Body of pancreas (tissue), 4 donors: Measurements from ENCODE around the gene SLC2A4. TPM values are rescaled to one million over a fixed set of nuclear protein-coding genes. Genes with fewer than 3 reads are reported as not detected.

Experiments
- ATAC-seq: fragments of 150-250 bp; one replicate; pipeline ENCODE4 v1.9.1; 2016
- DNase-seq, 4 donors: peaks; one replicate each; pipeline ENCODE4 v3.0.0-alpha.2; 2019
- H3K27ac ChIP-seq, 4 donors: fragments of 200-600 bp; sonication (generic); 1 replicate in 3 of 4; 2 replicates in 1 of 4; pipeline versions ENCODE4 v1.5.1 to v1.6.1; 2016 to 2019; ENCODE audit warnings: mild to moderate bottlenecking in 1 of 4, mixed read lengths in 1 of 4, moderate library complexity in 1 of 4
- H3K27me3 ChIP-seq, 2 donors: fragments of 200-600 bp; sonication (generic); one replicate each; pipeline ENCODE4 v1.6.0; 2016; ENCODE audit warnings: mild to moderate bottlenecking in 1 of 2
- H3K36me3 ChIP-seq, 2 donors: fragments of 200-600 bp; sonication (generic); replicated peaks in 1 of 2; 2 replicates each; pipeline ENCODE4 v1.5.1; 2016; ENCODE audit warnings: low read depth in 2 of 2; ENCODE audit not compliant: insufficient read depth in 1 of 2
- H3K4me1 ChIP-seq: fragments of 200-600 bp; sonication (generic); one replicate; pipeline ENCODE4 v1.6.0; 2016
- H3K4me3 ChIP-seq, 2 donors: fragments of 200-600 bp; sonication (generic); 1 replicate in 1 of 2; 2 replicates in 1 of 2; pipeline ENCODE4 v1.5.1; 2016 to 2019
- H3K9me3 ChIP-seq, 3 donors: fragments of 200-600 bp; sonication (generic); 1 replicate in 2 of 3; 2 replicates in 1 of 3; pipeline ENCODE4 v1.5.1; 2016
- POLR2A ChIP-seq, 3 donors: fragments of 450-650 bp; IDR thresholded peaks; one replicate each; pipeline ENCODE4 v1.6.1; 2016; ENCODE audit warnings: antibody characterized with exemption in 3 of 3, mild to moderate bottlenecking in 2 of 3
- whole genome bisulfite sequencing, 2 donors: methylation state at CpG; one replicate each; pipeline ENCODE4 v1.1.5; 2017; 5-methylcytosine and 5-hydroxymethylcytosine counted together
- intact Hi-C: fragments of 100-400 bp; cut with DNase I; formaldehyde crosslinking; loops from one replicate; pipeline ENCODE4 v1.15.1; 2023
- total RNA-seq, 2 donors: library from RNA; depleted of rRNA; stranded (reverse); fragments of >200 nt; gene quantifications; one replicate each; pipeline ENCODE4 v1.1.0, GENCODE V29; 2016
- TF ChIP-seq, protein P1 (sequence below), 7 experiments: fragments of 450-650 bp in 4 of 7; fragments of 200-600 bp in 3 of 7; sonication (generic) in 3 of 7; IDR thresholded peaks; one replicate each; pipeline ENCODE4 v1.5.1; 2016 to 2019; ENCODE audit warnings: antibody characterized with exemption in 7 of 7

The SLC2A4 gene
- total RNA-seq, 2 donors from 2014 or later: 1.3 to 10.5 TPM

DNA sequence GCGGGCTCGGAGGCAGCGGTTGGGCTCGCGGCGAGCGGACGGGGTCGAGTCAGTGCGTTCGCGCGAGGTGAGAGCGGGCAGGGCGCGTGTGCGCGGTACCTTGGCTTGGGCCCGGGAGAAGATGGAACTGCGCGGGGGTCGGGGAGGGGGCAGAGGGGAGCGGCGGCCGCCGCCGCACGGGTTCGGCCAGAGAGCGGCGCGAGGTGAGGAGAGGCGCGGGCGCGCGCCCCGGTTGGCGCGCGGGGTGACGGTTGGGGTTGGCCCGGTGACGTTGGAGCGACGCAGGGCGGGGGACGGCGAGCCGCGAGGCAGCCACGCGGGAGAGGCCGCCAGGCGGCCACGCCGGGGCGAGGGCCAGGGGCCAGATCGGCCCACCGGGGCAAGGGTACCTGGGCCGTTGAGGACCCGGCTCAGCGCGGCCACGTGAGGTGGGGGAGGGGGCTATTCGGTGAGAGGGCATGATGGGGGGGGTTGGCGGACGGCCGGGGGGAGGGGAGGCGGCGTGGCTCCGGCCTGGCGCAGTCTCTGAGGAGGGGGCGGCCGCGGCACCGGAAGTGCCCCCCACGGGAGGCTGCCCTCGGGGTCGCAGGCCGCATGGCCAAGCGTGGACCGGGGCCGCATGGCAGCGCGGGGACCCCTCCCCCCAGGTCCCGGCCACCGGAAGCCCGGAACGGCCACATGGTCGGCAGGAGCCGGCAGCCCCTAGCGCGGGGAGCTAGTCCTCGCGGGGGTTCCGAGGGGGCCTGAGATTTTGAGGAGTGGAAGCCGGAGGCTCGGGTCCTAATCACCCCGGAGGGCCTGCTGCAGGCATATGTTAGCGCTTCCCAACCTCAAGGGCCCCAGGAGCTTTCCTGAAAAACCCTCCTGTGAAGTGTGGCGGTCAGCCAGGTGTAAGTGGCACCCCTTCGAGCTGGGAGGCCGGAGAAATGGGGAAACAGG lies 26.4 kb downstream of the SLC2A4 start:
- Histone ChIP-seq H3K36me3 (peaks cover 5 to 26% of the 10 kb centered on the region in 2 donors), H3K4me3 (peak overlapping the region; percentile 70 to 82), H3K27ac (peak overlapping the region; percentile 98 to 100 (median 98)), H3K27me3 (no peaks in the 10 kb centered on the region), H3K9me3 (no peaks in the 10 kb centered on the region), H3K4me1 (peaks cover 39% of the 10 kb centered on the region)
- DNase-seq (peak; percentile 47 to 65 (median 53)), ATAC-seq (peak; percentile 11)
- TF ChIP-seq, protein P1, sequence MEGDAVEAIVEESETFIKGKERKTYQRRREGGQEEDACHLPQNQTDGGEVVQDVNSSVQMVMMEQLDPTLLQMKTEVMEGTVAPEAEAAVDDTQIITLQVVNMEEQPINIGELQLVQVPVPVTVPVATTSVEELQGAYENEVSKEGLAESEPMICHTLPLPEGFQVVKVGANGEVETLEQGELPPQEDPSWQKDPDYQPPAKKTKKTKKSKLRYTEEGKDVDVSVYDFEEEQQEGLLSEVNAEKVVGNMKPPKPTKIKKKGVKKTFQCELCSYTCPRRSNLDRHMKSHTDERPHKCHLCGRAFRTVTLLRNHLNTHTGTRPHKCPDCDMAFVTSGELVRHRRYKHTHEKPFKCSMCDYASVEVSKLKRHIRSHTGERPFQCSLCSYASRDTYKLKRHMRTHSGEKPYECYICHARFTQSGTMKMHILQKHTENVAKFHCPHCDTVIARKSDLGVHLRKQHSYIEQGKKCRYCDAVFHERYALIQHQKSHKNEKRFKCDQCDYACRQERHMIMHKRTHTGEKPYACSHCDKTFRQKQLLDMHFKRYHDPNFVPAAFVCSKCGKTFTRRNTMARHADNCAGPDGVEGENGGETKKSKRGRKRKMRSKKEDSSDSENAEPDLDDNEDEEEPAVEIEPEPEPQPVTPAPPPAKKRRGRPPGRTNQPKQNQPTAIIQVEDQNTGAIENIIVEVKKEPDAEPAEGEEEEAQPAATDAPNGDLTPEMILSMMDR (IDR thresholded peaks at IDR 0.05): peak in 2 of 7 experiments; percentile 3 to 18
- no peak for TF ChIP-seq POLR2A (IDR thresholded peaks at IDR 0.05)
- 0% methylated on average over 80 of the region's 104 CpGs; no CpG with 5 or more reads in 1 of the 2 donors for WGBS, 2 donors
- intact Hi-C loops: no loop called here

DNA sequence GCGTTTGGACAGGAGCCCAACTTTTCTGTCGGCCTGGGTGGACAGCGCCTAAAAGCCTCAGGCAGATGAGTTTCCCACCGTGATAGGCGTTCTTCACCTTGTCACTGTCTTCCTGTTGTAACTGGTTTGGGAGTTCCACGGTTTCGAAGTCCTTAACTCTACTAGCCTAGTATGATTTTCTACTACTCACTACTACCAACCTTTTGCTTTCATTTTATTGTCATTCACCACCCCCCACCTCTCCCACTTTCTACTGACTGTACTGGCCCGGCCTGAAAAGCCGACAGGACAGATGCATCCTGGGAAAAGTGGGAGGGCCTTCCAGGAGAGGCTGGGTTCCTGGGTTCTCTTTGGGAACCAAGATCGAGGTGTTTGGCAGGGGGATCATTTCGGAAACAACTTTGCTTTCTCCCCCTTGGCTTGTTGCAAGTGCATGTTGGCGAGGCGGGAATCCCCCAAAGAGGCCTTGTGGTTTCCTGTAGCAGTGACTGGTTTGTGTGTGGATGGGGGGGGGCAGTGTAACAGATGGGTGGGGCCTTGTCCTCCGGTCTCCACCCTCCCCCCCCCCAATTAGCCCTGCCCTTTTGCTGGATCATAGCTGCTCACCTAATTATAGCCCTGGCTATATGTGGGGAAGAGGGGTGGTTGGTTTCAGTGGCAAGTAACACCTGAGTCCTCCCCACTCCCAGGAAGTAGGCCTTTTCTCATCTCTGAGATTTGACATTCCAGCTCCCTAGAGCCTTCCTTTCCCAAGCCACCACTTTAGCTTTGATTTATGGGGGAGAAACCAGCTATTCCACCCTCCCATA lies 27.3 kb downstream of the SLC2A4 start:
- DNase-seq: peak; percentile 80 to 90 (median 86)
- peak; percentile 40 to 82 (median 79) for TF ChIP-seq POLR2A (IDR thresholded peaks at IDR 0.05)
- TF ChIP-seq, protein P1 (IDR thresholded peaks at IDR 0.05): no peak
- ATAC-seq: peak; percentile 28
- Histone ChIP-seq H3K4me3 (peak overlapping the region; percentile 70 to 82), H3K36me3 (peaks cover 5 to 31% of the 10 kb centered on the region in 2 donors), H3K9me3 (no peaks in the 10 kb centered on the region), H3K27me3 (no peaks in the 10 kb centered on the region), H3K4me1 (peaks cover 47% of the 10 kb centered on the region), H3K27ac (peak overlapping the region; percentile 98 to 100 (median 98))
- 0 to 1% methylated on average over 11 to 14 of the region's 14 CpGs for WGBS, 2 donors
- intact Hi-C loops: no loop called here

- intact Hi-C loops: no loop called here
Observed at GRCh38 chr17:7309628-7310027, 28.1 kb downstream of the SLC2A4 start.

DNA sequence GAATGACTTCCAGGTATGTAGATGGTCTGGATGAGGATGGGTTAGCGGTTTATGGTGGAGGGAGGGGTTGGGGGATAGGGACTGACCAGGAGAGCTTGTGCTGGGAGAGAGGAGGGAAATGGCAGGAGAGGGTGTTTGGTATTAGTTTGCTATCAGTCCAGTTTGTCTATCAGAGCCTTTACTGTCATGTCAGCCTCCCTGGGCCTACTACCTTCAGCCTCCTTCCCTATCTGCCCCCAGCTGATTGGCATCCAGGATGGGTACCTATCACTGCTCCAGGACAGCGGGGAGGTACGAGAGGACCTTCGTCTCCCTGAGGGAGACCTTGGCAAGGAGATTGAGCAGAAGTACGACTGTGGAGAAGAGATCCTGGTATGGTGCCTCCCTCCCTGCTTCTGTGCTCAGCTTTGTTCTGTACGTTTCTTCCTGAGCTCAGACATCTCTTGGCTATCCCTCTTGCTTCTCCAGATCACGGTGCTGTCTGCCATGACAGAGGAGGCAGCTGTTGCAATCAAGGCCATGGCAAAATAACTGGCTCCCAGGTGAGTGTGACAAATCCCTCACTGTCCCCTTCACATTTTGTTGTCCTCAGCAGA lies 29.7 kb downstream of the SLC2A4 start:
- Histone ChIP-seq H3K4me1 (peaks cover 63% of the 10 kb centered on the region), H3K27me3 (no peaks in the 10 kb centered on the region), H3K27ac (peak overlapping the region in 1 of 4 donors; percentile 6), H3K4me3 (no peak overlapping the region), H3K36me3 (peaks cover 5 to 31% of the 10 kb centered on the region in 2 donors), H3K9me3 (no peaks in the 10 kb centered on the region)
- intact Hi-C loops: no loop called here
- TF ChIP-seq, protein P1 (IDR thresholded peaks at IDR 0.05): no peak
- TF ChIP-seq POLR2A (IDR thresholded peaks at IDR 0.05): no peak
- ATAC-seq (no peak), DNase-seq (no peak)
- 62 to 73% methylated on average over 7 of the region's 7 CpGs for WGBS, 2 donors

More at GRCh38 chr17:7309628-7310027, 28.1 kb downstream of the SLC2A4 start:
- WGBS, 2 donors: 63 to 68% methylated on average over 12 of the region's 12 CpGs
- H3K4me1 ChIP-seq: peaks cover 55% of the 10 kb centered on the region
- TF ChIP-seq, protein P1 (IDR thresholded peaks at IDR 0.05): no peak
- peak in 1 of 3 donors; percentile 9 for TF ChIP-seq POLR2A (IDR thresholded peaks at IDR 0.05)
- peaks cover 5 to 31% of the 10 kb centered on the region in 2 donors for H3K36me3 ChIP-seq
- no peaks in the 10 kb centered on the region for H3K9me3 ChIP-seq
- H3K4me3 ChIP-seq: no peak overlapping the region
- ATAC-seq (no peak), DNase-seq (no peak)
- H3K27me3 ChIP-seq: no peaks in the 10 kb centered on the region
- peak overlapping the region in 2 of 4 donors; percentile 98 to 100 for H3K27ac ChIP-seq
